DOHH2 (cell line): ENCODE results near the gene TDG.
"Not testable (repeated sequence)": the region's sequence is repeated elsewhere in the genome, so short reads cannot be mapped to it uniquely, and the experiment has no call there.

Source experiments
- H3F3A ChIP-seq: fragments of 200-600 bp; sonication (generic), shearing (Covaris generic); 2 replicates; pipeline ENCODE4 v1.6.0; 2016; ENCODE audit warnings: antibody characterized with exemption, mild to moderate bottlenecking; ENCODE audit not compliant: control insufficient read depth, insufficient read depth
- H3K27ac ChIP-seq: fragments of 200-600 bp; sonication (generic); 2 replicates; pipeline ENCODE4 v1.5.1; 2014; ENCODE audit warnings: low read depth, mild to moderate bottlenecking, low read length, moderate library complexity
- H3K27me3 ChIP-seq: fragments of 200-600 bp; sonication (generic); 2 replicates; pipeline ENCODE4 v1.6.1; 2014; ENCODE audit warnings: mild to moderate bottlenecking, low read length, mixed read lengths; ENCODE audit not compliant: control insufficient read depth
- H3K36me3 ChIP-seq: fragments of 200-600 bp; sonication (generic); 2 replicates; pipeline ENCODE4 v1.6.1; 2014; ENCODE audit warnings: mild to moderate bottlenecking, low read length, moderate library complexity, mixed read lengths; ENCODE audit not compliant: control insufficient read depth
- H3K4me1 ChIP-seq: fragments of 200-600 bp; sonication (generic); 2 replicates; pipeline ENCODE4 v1.6.1; 2014; ENCODE audit warnings: mild to moderate bottlenecking, low read length, mixed read lengths; ENCODE audit not compliant: control insufficient read depth
- H3K4me2 ChIP-seq: fragments of 200-600 bp; sonication (generic); 2 replicates; pipeline ENCODE4 v1.6.0; 2014; ENCODE audit warnings: mild to moderate bottlenecking, low read length, moderate library complexity
- H3K4me3 ChIP-seq: fragments of 200-600 bp; sonication (generic); 2 replicates; pipeline ENCODE4 v1.5.1; 2014; ENCODE audit warnings: mild to moderate bottlenecking, low read length, mixed read lengths
- H3K79me2 ChIP-seq: fragments of 200-600 bp; sonication (generic); 2 replicates; pipeline ENCODE4 v1.6.1; 2014; ENCODE audit warnings: mild to moderate bottlenecking, low read length, mixed read lengths; ENCODE audit not compliant: control insufficient read depth
- H3K9me2 ChIP-seq: fragments of 200-600 bp; sonication (generic); replicated peaks from 2 replicates; pipeline ENCODE4 v1.6.1; 2014; ENCODE audit warnings: mild to moderate bottlenecking, low read length, mixed read lengths; ENCODE audit not compliant: control insufficient read depth
- H3K9me3 ChIP-seq: fragments of 200-600 bp; sonication (generic); 2 replicates; pipeline ENCODE4 v1.6.1; 2014; ENCODE audit warnings: antibody characterized with exemption, low read length, mixed read lengths; ENCODE audit not compliant: control insufficient read depth, insufficient read depth
- H4K20me1 ChIP-seq: fragments of 200-600 bp; sonication (generic); 2 replicates; pipeline ENCODE4 v1.6.0; 2014; ENCODE audit warnings: low read depth, mild to moderate bottlenecking, antibody characterized with exemption, low read length, moderate library complexity; ENCODE audit not compliant: control insufficient read depth, insufficient read depth
- EZH2phosphoT487 ChIP-seq: fragments of 200-600 bp; sonication (generic); IDR thresholded peaks from 2 replicates; pipeline ENCODE4 v1.6.1; 2017; ENCODE audit warnings: borderline replicate concordance, mild to moderate bottlenecking, antibody characterized with exemption, low read length, moderate library complexity, mixed read lengths
- TF ChIP-seq, protein P1 (sequence below): fragments of 200-600 bp; sonication (generic); IDR thresholded peaks from one replicate; pipeline ENCODE4 v1.5.1; 2014; ENCODE audit warnings: antibody characterized with exemption, mild to moderate bottlenecking, low read depth, low read length; ENCODE audit not compliant: poor library complexity, severe bottlenecking

Gene TDG

GRCh38 chr12:104024348-104024747, 58.7 kb downstream of the TDG start:
- H3K4me2 ChIP-seq = no peak overlapping the region
- H3K79me2 ChIP-seq = no peaks in the 10 kb centered on the region
- TF ChIP-seq EZH2phosphoT487 = no peak
- TF ChIP-seq, protein P1, sequence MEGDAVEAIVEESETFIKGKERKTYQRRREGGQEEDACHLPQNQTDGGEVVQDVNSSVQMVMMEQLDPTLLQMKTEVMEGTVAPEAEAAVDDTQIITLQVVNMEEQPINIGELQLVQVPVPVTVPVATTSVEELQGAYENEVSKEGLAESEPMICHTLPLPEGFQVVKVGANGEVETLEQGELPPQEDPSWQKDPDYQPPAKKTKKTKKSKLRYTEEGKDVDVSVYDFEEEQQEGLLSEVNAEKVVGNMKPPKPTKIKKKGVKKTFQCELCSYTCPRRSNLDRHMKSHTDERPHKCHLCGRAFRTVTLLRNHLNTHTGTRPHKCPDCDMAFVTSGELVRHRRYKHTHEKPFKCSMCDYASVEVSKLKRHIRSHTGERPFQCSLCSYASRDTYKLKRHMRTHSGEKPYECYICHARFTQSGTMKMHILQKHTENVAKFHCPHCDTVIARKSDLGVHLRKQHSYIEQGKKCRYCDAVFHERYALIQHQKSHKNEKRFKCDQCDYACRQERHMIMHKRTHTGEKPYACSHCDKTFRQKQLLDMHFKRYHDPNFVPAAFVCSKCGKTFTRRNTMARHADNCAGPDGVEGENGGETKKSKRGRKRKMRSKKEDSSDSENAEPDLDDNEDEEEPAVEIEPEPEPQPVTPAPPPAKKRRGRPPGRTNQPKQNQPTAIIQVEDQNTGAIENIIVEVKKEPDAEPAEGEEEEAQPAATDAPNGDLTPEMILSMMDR = no peak
- no peaks in the 10 kb centered on the region for H4K20me1 ChIP-seq
- H3K27ac ChIP-seq = no peak overlapping the region
- H3K36me3 ChIP-seq = no peaks in the 10 kb centered on the region
- no peaks in the 10 kb centered on the region for H3F3A ChIP-seq
- no peaks in the 10 kb centered on the region for H3K4me1 ChIP-seq
- H3K4me3 ChIP-seq = no peak overlapping the region
- H3K27me3 ChIP-seq = peaks cover 13% of the 10 kb centered on the region
- H3K9me3 ChIP-seq = no peaks in the 10 kb centered on the region
- no peaks in the 10 kb centered on the region for H3K9me2 ChIP-seq

DNA sequence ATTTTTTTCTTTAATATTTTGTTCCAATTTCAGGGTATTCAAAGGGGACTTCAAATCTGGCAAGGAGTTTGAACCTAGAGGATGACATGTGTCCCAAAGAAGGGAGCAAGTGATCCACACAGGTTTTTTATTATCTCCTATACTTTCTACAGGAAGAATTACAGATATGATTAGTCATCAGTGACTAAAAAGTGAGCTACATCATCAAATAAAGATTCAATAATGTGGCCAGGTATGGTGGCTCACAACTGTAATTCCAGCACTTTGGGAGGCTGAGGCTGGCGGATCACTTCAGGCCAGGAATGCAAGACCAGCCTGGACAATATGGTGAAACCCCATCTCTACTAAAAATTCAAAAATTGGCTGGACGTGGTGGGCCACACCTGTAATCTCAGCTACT, 60.1 kb downstream of the TDG start:
- no peaks in the 10 kb centered on the region for H3K4me1 ChIP-seq
- H3K9me2 ChIP-seq = no peaks in the 10 kb centered on the region
- no peak for TF ChIP-seq EZH2phosphoT487
- H3K9me3 ChIP-seq = no peaks in the 10 kb centered on the region
- no peak overlapping the region for H3K27ac ChIP-seq
- H3K4me3 ChIP-seq = no peak overlapping the region
- no peaks in the 10 kb centered on the region for H3K36me3 ChIP-seq
- H3K27me3 ChIP-seq = peaks cover 13% of the 10 kb centered on the region
- no peaks in the 10 kb centered on the region for H3K79me2 ChIP-seq
- H3K4me2 ChIP-seq = no peak overlapping the region
- no peaks in the 10 kb centered on the region for H3F3A ChIP-seq
- no peaks in the 10 kb centered on the region for H4K20me1 ChIP-seq

DNA sequence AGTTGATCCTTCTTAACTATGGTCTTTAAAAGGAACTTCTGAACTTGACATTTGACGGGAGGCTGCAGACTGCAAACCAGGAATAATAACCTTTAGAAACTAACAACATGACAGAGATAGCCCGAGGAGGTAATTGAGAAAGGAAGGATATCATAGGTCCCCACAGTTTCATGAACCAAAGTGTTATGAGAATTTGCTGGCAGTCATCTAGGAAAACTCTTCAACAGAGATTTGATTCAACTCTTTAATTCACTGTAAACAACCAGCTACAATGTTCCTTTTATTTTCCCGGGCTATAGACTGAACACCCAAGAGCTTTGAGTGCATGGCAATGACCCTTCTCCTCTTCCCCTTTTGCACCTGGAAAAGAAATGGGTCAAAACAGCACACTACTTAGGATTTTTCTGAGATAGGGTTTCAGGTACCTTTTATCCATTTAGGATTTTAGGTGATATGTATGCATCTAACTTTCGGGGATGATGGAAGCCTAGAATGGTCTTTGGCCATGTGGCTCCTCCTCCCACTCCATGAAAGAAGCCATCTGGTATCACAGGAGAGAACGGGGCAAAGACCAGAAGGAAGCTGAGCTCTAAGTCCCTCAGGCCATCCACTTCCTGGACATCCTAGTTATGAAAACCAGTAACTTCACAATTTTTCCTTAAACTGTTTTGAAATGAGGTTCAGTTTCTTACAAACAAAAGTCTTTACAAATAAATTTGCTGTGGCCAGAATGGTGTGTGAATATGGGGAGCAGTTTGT, 61.3 kb downstream of the TDG start:
- Histone ChIP-seq H3F3A (no peaks in the 10 kb centered on the region), H3K4me3 (no peak overlapping the region), H3K27ac (no peak overlapping the region), H3K4me2 (no peak overlapping the region), H3K79me2 (no peaks in the 10 kb centered on the region), H3K9me2 (no peaks in the 10 kb centered on the region), H3K27me3 (peaks cover 13% of the 10 kb centered on the region), H3K4me1 (no peaks in the 10 kb centered on the region), H3K36me3 (no peaks in the 10 kb centered on the region), H3K9me3 (no peaks in the 10 kb centered on the region), H4K20me1 (no peaks in the 10 kb centered on the region)
- TF ChIP-seq, protein P1 = no peak
- no peak for TF ChIP-seq EZH2phosphoT487

GRCh38 chr12:104030596-104030995, 64.9 kb downstream of the TDG start:
- H3K9me3 ChIP-seq, H4K20me1 ChIP-seq, H3K4me1 ChIP-seq, H3K4me3 ChIP-seq, H3K36me3 ChIP-seq, H3F3A ChIP-seq, H3K9me2 ChIP-seq, H3K27ac ChIP-seq, H3K79me2 ChIP-seq, H3K4me2 ChIP-seq: not testable (repeated sequence)
- H3K27me3 ChIP-seq = peaks cover 13% of the 10 kb centered on the region

- H3F3A ChIP-seq, H3K4me3 ChIP-seq, H3K27ac ChIP-seq, H3K9me2 ChIP-seq, H3K79me2 ChIP-seq, H3K36me3 ChIP-seq, H3K4me2 ChIP-seq, H3K4me1 ChIP-seq, H3K27me3 ChIP-seq, H4K20me1 ChIP-seq, H3K9me3 ChIP-seq: not testable (repeated sequence)
Measured at GRCh38 chr12:104036143-104036542, 70.5 kb downstream of the TDG start.
